ENCODE data around the gene FAM118A.

DNA sequence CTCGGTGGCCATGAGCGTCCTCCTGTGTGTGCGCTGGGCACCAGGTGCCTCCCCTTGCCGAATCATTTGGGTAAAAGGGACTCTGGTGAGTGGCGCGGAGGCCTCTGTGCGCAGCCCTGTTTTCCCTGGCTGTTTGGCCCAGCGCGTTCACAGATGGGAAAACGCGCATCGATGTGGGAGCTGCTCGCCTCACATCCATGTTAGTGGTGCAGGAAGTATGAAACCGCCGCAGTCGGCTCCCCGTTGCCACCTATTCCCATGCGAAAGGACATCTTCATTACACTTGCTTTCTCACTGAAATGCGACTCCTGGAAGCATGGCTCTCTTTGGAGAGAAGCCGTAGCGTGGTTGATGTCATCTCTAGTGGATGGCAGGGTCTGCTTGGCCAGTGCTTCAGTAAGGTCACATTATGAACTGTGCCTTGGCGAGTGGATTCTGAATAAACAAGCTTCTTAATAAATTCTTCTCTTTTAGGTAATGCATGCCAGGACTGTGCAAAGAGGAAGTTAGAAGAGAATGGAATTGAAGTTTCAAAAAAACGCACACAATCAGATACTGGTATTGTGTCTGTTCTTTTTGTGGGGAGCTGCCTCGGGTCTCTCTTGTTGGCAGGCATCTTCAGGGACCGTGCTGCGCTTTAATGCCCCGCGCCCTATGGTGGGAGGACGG lies 26.3 kb downstream of the FAM118A start:
- TF ChIP-seq, protein P1, sequence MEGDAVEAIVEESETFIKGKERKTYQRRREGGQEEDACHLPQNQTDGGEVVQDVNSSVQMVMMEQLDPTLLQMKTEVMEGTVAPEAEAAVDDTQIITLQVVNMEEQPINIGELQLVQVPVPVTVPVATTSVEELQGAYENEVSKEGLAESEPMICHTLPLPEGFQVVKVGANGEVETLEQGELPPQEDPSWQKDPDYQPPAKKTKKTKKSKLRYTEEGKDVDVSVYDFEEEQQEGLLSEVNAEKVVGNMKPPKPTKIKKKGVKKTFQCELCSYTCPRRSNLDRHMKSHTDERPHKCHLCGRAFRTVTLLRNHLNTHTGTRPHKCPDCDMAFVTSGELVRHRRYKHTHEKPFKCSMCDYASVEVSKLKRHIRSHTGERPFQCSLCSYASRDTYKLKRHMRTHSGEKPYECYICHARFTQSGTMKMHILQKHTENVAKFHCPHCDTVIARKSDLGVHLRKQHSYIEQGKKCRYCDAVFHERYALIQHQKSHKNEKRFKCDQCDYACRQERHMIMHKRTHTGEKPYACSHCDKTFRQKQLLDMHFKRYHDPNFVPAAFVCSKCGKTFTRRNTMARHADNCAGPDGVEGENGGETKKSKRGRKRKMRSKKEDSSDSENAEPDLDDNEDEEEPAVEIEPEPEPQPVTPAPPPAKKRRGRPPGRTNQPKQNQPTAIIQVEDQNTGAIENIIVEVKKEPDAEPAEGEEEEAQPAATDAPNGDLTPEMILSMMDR (IDR thresholded peaks at IDR 0.05): no peak
- TF ChIP-seq POLR2A (IDR thresholded peaks at IDR 0.05): no peak
